ENCODE data around the gene TBC1D22A. TPM values are rescaled to one million over a fixed set of nuclear protein-coding genes. Genes with fewer than 3 reads are reported as not detected.
A peak's percentile ranks its signal among the peaks of the same experiment; 100 is the strongest.

The TBC1D22A gene
- total and polyA plus RNA-seq, 11 donors = 9.4 to 30.7 (median 18.6) TPM

DNA sequence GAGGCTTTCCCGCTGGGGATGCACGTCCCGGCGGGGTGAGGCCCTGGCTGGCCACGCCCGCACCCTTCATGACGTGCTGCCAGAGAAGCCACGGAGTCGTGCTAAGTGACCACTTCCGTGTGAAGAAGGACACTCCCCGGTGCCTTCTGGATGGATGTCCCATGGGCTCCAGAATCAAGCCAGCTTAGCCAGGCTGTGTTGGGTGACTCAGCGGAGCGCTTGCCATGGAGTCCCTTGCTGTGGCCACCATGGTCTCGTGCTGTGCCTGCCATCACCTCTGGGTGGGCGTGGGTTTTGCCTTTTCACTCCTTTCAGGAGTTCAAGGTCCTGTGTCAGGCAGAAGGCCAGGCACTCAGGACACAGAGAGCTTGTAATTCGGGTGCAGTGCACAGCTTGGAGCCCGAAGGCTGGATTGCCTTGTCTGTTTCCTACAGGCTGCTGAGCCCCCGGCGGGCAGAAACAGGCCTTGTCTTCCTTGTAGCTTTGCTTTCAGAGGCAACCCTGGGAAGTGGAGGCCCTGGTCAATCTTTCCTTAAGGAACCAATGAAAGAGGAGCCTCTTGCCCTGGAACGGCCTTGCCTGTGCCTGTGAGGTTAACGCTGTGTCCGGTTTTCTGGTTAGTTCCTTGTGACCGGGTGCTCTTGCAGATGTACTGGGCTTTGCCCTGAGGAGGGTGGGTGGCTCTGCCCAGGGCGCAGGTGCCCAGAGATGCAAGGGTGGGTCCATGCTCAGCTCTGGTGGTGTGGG lies 268.6 kb downstream of the TBC1D22A start:
- no peak for TF ChIP-seq POLR2A (IDR thresholded peaks at IDR 0.05)
- TF ChIP-seq, protein P1, sequence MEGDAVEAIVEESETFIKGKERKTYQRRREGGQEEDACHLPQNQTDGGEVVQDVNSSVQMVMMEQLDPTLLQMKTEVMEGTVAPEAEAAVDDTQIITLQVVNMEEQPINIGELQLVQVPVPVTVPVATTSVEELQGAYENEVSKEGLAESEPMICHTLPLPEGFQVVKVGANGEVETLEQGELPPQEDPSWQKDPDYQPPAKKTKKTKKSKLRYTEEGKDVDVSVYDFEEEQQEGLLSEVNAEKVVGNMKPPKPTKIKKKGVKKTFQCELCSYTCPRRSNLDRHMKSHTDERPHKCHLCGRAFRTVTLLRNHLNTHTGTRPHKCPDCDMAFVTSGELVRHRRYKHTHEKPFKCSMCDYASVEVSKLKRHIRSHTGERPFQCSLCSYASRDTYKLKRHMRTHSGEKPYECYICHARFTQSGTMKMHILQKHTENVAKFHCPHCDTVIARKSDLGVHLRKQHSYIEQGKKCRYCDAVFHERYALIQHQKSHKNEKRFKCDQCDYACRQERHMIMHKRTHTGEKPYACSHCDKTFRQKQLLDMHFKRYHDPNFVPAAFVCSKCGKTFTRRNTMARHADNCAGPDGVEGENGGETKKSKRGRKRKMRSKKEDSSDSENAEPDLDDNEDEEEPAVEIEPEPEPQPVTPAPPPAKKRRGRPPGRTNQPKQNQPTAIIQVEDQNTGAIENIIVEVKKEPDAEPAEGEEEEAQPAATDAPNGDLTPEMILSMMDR (IDR thresholded peaks at IDR 0.05) = no peak
- Histone ChIP-seq H3K27ac (no peak overlapping the region), H3K9me3 (no peaks in the 10 kb centered on the region), H3K27me3 (no peaks in the 10 kb centered on the region), H3K4me3 (no peak overlapping the region), H3K36me3 (peaks cover 0 to 5% (median 0%) of the 10 kb centered on the region in 9 donors), H3K4me1 (no peaks in the 10 kb centered on the region)
- ATAC-seq = no peak
- peak in 2 of 5 donors; percentile 10 to 19 for DNase-seq
- 89 to 95% (median 91%) methylated on average over 20 to 24 of the region's 24 CpGs for WGBS, 4 donors
- intact Hi-C loops (cut with DNase I) = loop anchor here in 1 of 10 donors (5.0 kb wide), 1 partner anchor 59 kb away; no protein-coding TSS in a partner anchor

DNA sequence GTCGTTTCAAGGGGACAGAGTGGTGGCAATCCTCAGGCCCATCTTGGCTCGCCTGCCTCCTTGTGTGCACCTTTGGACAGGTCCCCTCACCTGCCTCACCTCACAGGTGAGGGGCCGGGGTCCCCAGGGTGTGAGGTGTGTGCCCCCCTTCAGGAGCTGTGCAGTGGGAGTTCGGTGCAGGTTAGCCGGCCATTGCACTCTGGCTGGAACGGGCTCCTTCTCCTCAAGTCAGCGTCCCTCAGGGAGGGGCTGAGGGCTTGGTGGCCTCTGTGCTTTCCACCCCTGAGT lies 269.1 kb downstream of the TBC1D22A start:
- 95 to 100% (median 96%) methylated on average over 5 to 7 of the region's 7 CpGs for WGBS, 4 donors
- ATAC-seq (no peak), DNase-seq (peak in 2 of 5 donors; percentile 10 to 36)
- intact Hi-C loops (cut with DNase I) = loop anchor here in 1 of 10 donors (5.0 kb wide), 1 partner anchor 59 kb away; no protein-coding TSS in a partner anchor
- Histone ChIP-seq H3K27ac (no peak overlapping the region), H3K27me3 (no peaks in the 10 kb centered on the region), H3K36me3 (peaks cover 0 to 5% (median 0%) of the 10 kb centered on the region in 9 donors), H3K9me3 (no peaks in the 10 kb centered on the region), H3K4me3 (no peak overlapping the region), H3K4me1 (no peaks in the 10 kb centered on the region)
- TF ChIP-seq, protein P1 (IDR thresholded peaks at IDR 0.05) = no peak
- TF ChIP-seq POLR2A (IDR thresholded peaks at IDR 0.05) = no peak

DNA sequence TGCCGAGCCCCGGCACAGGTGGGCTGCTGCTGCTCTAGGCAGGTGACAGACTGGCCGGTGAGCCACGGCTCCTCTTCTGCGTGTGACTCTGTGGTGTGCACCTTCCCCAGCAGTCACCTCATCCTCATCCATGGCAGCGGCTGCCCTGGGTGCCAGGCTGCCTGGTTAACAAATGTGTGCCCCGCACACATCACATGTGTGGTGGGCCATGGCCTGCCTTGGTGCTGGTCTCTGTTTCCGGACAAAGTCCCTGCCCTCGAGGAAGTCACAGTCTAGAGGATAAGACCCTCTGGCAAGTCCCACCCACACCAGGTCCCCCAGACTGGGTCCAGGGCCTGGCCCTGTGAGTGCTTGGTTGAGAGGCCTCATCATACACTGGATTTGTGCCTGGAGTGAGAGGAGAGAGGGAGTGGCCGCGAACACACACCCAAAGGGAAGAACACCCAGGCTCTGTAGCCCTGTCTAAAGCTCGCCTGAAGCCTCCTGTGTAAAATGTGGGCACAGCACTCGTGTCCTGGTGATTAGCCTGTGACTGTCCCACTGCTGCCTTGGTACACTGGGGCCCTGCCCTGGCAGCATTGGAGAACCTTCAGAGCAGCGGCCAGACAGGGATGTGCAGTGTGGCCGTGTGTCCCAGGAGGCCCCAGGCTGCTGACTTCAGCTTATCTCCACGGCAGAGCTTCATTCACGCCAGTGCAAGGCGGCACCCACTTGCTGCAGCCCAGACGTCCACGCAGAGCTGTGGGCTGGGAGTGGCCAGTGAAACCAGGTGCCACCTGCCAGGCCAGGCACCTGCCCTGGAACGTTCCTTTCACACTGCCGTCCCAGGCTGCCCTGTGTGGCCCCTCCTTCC lies 269.9 kb downstream of the TBC1D22A start:
- DNase-seq (peak in 2 of 5 donors; percentile 21 to 54), ATAC-seq (peak in 1 of 4 donors; percentile 16)
- no peaks in the 10 kb centered on the region for H3K27me3 ChIP-seq
- WGBS, 4 donors = 83 to 92% (median 90%) methylated on average over 16 to 22 of the region's 22 CpGs
- H3K27ac ChIP-seq = no peak overlapping the region
- peaks cover 0 to 11% (median 0%) of the 10 kb centered on the region in 9 donors for H3K36me3 ChIP-seq
- TF ChIP-seq POLR2A (IDR thresholded peaks at IDR 0.05) = no peak
- TF ChIP-seq, protein P1 (IDR thresholded peaks at IDR 0.05) = no peak
- no peaks in the 10 kb centered on the region for H3K9me3 ChIP-seq
- no peak overlapping the region for H3K4me3 ChIP-seq
- intact Hi-C loops (cut with DNase I) = loop anchor here in 1 of 10 donors (5.0 kb wide), 1 partner anchor 60 kb away; no protein-coding TSS in a partner anchor
- no peaks in the 10 kb centered on the region for H3K4me1 ChIP-seq

All from heart left ventricle (tissue), 16 donors.